ENCODE data around the gene IFIT3. TPM values are rescaled to one million over a fixed set of nuclear protein-coding genes. Genes with fewer than 3 reads are reported as not detected.

IFIT3 gene
- total and polyA plus RNA-seq, 2 of the 8 experiments (the other 6 are each of a cell fraction or from before 2014, with no cell fraction given) = 0.12 to 0.84 TPM

DNA sequence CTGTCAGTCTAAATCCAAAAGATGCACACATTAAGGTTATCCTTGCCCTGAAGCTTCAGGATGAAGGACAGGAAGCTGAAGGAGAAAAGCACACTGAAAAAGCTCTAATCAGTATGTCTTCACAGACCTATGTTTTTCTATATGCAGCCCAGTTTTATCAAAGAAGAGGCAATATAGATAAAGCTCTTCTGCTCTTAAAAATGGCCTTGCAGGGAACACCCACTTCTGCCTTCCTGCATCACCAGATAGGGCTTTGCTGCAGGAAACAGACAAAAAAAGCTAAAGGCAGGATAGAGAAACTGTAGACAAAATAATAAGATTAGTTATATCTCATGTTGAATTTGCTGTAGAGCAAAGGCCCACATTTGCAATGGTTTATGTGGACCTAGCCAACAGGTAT, 35.1 kb downstream of the IFIT3 start:
- CTCF ChIA-PET (ENCODE audit: partially characterized antibody) = interaction anchor here (0.6 to 2.8 kb wide), 5 partner anchors 10 to 210 kb away, joined by 3 to 7 read pairs (median 4); no protein-coding TSS in a partner anchor
- H2BK120ac ChIP-seq (replicated peaks; ENCODE audit: low read depth, low read length) = no peak overlapping the region
- H3K4me3 ChIP-seq (ENCODE audit: extremely low read depth in 1 of 4, insufficient read depth in 2 of 4, low read depth in 3 of 4, low read length in 4 of 4) = no peak overlapping the region
- no peak overlapping the region for H2BK5ac ChIP-seq (ENCODE audit: low read depth, low read length)
- no peak overlapping the region for H3K4me2 ChIP-seq (ENCODE audit: insufficient read depth in 1 of 2, low read depth in 2 of 2, low read length in 2 of 2)
- H3K23ac ChIP-seq (ENCODE audit: insufficient read length) = no peak overlapping the region
- no peaks in the 10 kb centered on the region for H3K27me3 ChIP-seq (replicated peaks in 1 of 4; ENCODE audit: control insufficient read depth in 3 of 4, extremely low read depth in 1 of 4, insufficient read depth in 3 of 4, low read length in 3 of 4)
- POLR2A ChIA-PET (ENCODE audit: partially characterized antibody) = interaction anchor here (1.7 kb wide), 1 partner anchor 17 kb away, joined by 4 read pairs; no protein-coding TSS in a partner anchor
- H3K18ac ChIP-seq (ENCODE audit: extremely low read depth, low read length) = no peak overlapping the region
- H2BK20ac ChIP-seq (ENCODE audit: low read length) = no peak overlapping the region
- no peaks in the 10 kb centered on the region; a peak in 1 of 8 replicates for H3K36me3 ChIP-seq (ENCODE audit: control insufficient read depth in 2 of 4, insufficient read depth in 4 of 4, low read length in 3 of 4)
- no peak overlapping the region for H4K5ac ChIP-seq (ENCODE audit: insufficient read length, low read depth, low read length)
- no peak overlapping the region for H3K9ac ChIP-seq (replicated peaks in 1 of 4; ENCODE audit: extremely low read depth in 1 of 4, low read depth in 3 of 4, low read length in 3 of 4)
- peaks cover 0 to 6% (median 0%) of the 10 kb centered on the region in 4 experiments; a peak in 1 of 7 replicates for H3K4me1 ChIP-seq (replicated peaks in 1 of 4; ENCODE audit: control insufficient read depth in 3 of 4, insufficient read depth in 4 of 4, low read length in 3 of 4)
- no peaks in the 10 kb centered on the region for H3K79me1 ChIP-seq (ENCODE audit: low read depth, low read length)
- no peak overlapping the region for H3K27ac ChIP-seq (ENCODE audit: low read depth, low read length)
- no peak overlapping the region for H2BK15ac ChIP-seq (ENCODE audit: low read length)
- no peak overlapping the region for H4K91ac ChIP-seq (replicated peaks; ENCODE audit: insufficient read length, low read length)
- H3K23me2 ChIP-seq (ENCODE audit: low read depth, low read length) = no peaks in the 10 kb centered on the region
- H2BK12ac ChIP-seq (ENCODE audit: low read depth, low read length) = no peak overlapping the region
- FAIRE-seq (no peak), DNase-seq (ENCODE audit: low read depth in 1 of 2, low spot score in 2 of 2) (no peak)
- H4K8ac ChIP-seq (ENCODE audit: extremely low read depth, insufficient read depth, low read length) = no peak overlapping the region
- no peak overlapping the region for H3K14ac ChIP-seq (ENCODE audit: insufficient read length)
- no peak overlapping the region for H3K4ac ChIP-seq (replicated peaks; ENCODE audit: insufficient read length, low read depth, low read length)
- no peaks in the 10 kb centered on the region for H4K20me1 ChIP-seq (replicated peaks in 1 of 2; ENCODE audit: control insufficient read depth in 1 of 2, insufficient read depth in 2 of 2, low read length in 2 of 2)
- no peaks in the 10 kb centered on the region for H3K9me3 ChIP-seq (ENCODE audit: insufficient read depth in 2 of 2, low read depth in 1 of 2, low read length in 1 of 2)
- no peak overlapping the region for H2AFZ ChIP-seq (ENCODE audit: low read length)
- H3K56ac ChIP-seq (replicated peaks; ENCODE audit: insufficient read length, low read depth, low read length) = no peak overlapping the region
- no peak overlapping the region for H2AK5ac ChIP-seq (ENCODE audit: low read depth, low read length)
- H3K79me2 ChIP-seq (ENCODE audit: control insufficient read depth in 1 of 2, insufficient read depth in 2 of 2, low read length in 2 of 2) = no peaks in the 10 kb centered on the region
- TF ChIP-seq, protein P1, sequence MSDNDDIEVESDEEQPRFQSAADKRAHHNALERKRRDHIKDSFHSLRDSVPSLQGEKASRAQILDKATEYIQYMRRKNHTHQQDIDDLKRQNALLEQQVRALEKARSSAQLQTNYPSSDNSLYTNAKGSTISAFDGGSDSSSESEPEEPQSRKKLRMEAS (IDR thresholded peaks at IDR 0.05) = no peak
